SK-N-MC (cell line): ENCODE measurements around the gene TANGO6.
"Not testable (repeated sequence)": the region's sequence is repeated elsewhere in the genome, so short reads cannot be mapped to it uniquely, and the experiment has no call there.

Experiments used
- DNase-seq: peaks from one replicate; pipeline ENCODE4 v3.0.0-alpha.2; 2011; ENCODE audit warnings: low read depth, low spot score
- H3K27ac ChIP-seq: fragments of 200-600 bp; sonication (generic); 2 replicates; pipeline ENCODE4 v1.5.1; 2016; ENCODE audit warnings: mixed run types
- H3K36me3 ChIP-seq: fragments of 200-600 bp; sonication (generic); 2 replicates; pipeline ENCODE4 v1.6.1; 2017; ENCODE audit warnings: antibody characterized with exemption, low read length, mixed read lengths; ENCODE audit not compliant: insufficient read depth
- H3K4me3 ChIP-seq: fragments of 200-600 bp; sonication (generic); 2 replicates; pipeline ENCODE4 v1.5.1; 2016
- H3K9ac ChIP-seq: fragments of 200-600 bp; sonication (generic); 2 replicates; pipeline ENCODE4 v1.8.0; 2017; ENCODE audit warnings: mixed run types, mixed read lengths; ENCODE audit not compliant: insufficient read length
- H3K9me3 ChIP-seq: fragments of 200-600 bp; sonication (generic); 2 replicates; pipeline ENCODE4 v1.6.1; 2017; ENCODE audit warnings: low read depth, mild to moderate bottlenecking, antibody characterized with exemption, low read length, moderate library complexity, mixed read lengths
- EZH2 ChIP-seq: fragments of 200-600 bp; sonication (generic); IDR thresholded peaks from one replicate; pipeline ENCODE4 v1.6.1; 2017; ENCODE audit warnings: antibody characterized with exemption
- FOXP2 ChIP-seq: optimal IDR thresholded peaks from 2 replicates; pipeline ENCODE3; 2011; ENCODE audit warnings: mild to moderate bottlenecking, moderate library complexity; ENCODE audit not compliant: insufficient read depth; ENCODE audit errors: extremely low read length, control extremely low read depth
- POLR2AphosphoS5 ChIP-seq: IDR thresholded peaks from 2 replicates; pipeline ENCODE4 v1.6.1; 2012; ENCODE audit warnings: mild to moderate bottlenecking, low read depth, low read length, borderline replicate concordance

The TANGO6 gene

GRCh38 chr16:69116256-69116875 lies 273.0 kb downstream of the TANGO6 start:
- H3K36me3 ChIP-seq = peaks cover 20% of the 10 kb centered on the region; the same call in 1 of the 2 replicates
- no peak overlapping the region for H3K9ac ChIP-seq
- H3K9me3 ChIP-seq = no peaks in the 10 kb centered on the region
- DNase-seq = no peak
- H3K4me3 ChIP-seq = no peak overlapping the region
- TF ChIP-seq FOXP2 (no peak), POLR2AphosphoS5 (no peak), EZH2 (no peak)
- H3K27ac ChIP-seq = no peak overlapping the region

GRCh38 chr16:69116906-69117305 lies 273.6 kb downstream of the TANGO6 start:
- Histone ChIP-seq H3K9ac (no peak overlapping the region), H3K4me3 (no peak overlapping the region), H3K9me3 (no peaks in the 10 kb centered on the region), H3K36me3 (peaks cover 21% of the 10 kb centered on the region; the same call in 1 of the 2 replicates), H3K27ac (no peak overlapping the region)
- TF ChIP-seq EZH2 (no peak), FOXP2 (no peak), POLR2AphosphoS5 (no peak)
- DNase-seq = no peak

DNA sequence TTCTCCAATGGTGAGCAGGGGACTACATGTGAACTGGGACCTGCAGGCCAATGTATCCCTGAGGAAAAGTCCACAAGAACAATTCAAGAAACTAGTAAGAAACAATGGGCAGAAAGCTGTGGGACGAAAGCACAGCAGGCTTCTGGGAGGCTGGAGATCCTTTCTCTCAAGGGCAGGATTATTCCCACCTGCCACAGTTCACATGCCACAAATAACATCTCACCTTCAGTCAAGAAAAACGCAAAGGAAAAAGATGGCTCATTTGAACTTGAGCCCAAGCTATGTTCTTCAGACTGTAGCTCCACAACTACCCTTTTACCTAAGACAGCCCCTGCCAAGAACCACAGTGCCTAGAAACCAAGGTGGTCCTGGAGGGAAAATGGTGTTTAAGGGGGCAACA lies 275.1 kb downstream of the TANGO6 start:
- H3K4me3 ChIP-seq = no peak overlapping the region
- no peak overlapping the region for H3K27ac ChIP-seq
- no peaks in the 10 kb centered on the region for H3K9me3 ChIP-seq
- DNase-seq = no peak
- peaks cover 23% of the 10 kb centered on the region; the same call in 1 of the 2 replicates for H3K36me3 ChIP-seq
- H3K9ac ChIP-seq = no peak overlapping the region
- TF ChIP-seq EZH2 (no peak), FOXP2 (no peak), POLR2AphosphoS5 (no peak)

GRCh38 chr16:69118994-69119393 lies 275.7 kb downstream of the TANGO6 start:
- H3K36me3 ChIP-seq = peaks cover 23% of the 10 kb centered on the region; the same call in 1 of the 2 replicates
- TF ChIP-seq POLR2AphosphoS5 (no peak), FOXP2 (no peak), EZH2 (no peak)
- no peak for DNase-seq
- H3K9ac ChIP-seq = no peak overlapping the region
- no peak overlapping the region for H3K4me3 ChIP-seq
- H3K27ac ChIP-seq = no peak overlapping the region
- no peaks in the 10 kb centered on the region for H3K9me3 ChIP-seq

GRCh38 chr16:69119536-69119935 lies 276.2 kb downstream of the TANGO6 start:
- H3K36me3 ChIP-seq = peaks cover 23% of the 10 kb centered on the region; the same call in 1 of the 2 replicates
- TF ChIP-seq FOXP2 (no peak), EZH2 (no peak), POLR2AphosphoS5 (no peak)

GRCh38 chr16:69120096-69120664 lies 276.8 kb downstream of the TANGO6 start:
- TF ChIP-seq FOXP2 (no peak), EZH2 (no peak), POLR2AphosphoS5 (no peak)
- Histone ChIP-seq H3K9me3 (no peaks in the 10 kb centered on the region), H3K27ac (no peak overlapping the region), H3K36me3 (peaks cover 23% of the 10 kb centered on the region; the same call in 1 of the 2 replicates), H3K9ac (no peak overlapping the region), H3K4me3 (no peak overlapping the region)
- DNase-seq = no peak

More at GRCh38 chr16:69119536-69119935, 276.2 kb downstream of the TANGO6 start:
- Histone ChIP-seq H3K9ac (no peak overlapping the region), H3K27ac (no peak overlapping the region), H3K4me3 (no peak overlapping the region), H3K9me3 (no peaks in the 10 kb centered on the region)
- no peak for DNase-seq

- H3K4me3 ChIP-seq = no peak overlapping the region
- no peak overlapping the region for H3K9ac ChIP-seq
- peaks cover 23% of the 10 kb centered on the region; the same call in 1 of the 2 replicates for H3K36me3 ChIP-seq
- peak; percentile 16 for DNase-seq
- H3K27ac ChIP-seq = no peak overlapping the region
- TF ChIP-seq EZH2 (no peak), POLR2AphosphoS5 (no peak), FOXP2 (no peak)
- H3K9me3 ChIP-seq = no peaks in the 10 kb centered on the region
Observed at GRCh38 chr16:69123910-69124309, 280.6 kb downstream of the TANGO6 start.

DNA sequence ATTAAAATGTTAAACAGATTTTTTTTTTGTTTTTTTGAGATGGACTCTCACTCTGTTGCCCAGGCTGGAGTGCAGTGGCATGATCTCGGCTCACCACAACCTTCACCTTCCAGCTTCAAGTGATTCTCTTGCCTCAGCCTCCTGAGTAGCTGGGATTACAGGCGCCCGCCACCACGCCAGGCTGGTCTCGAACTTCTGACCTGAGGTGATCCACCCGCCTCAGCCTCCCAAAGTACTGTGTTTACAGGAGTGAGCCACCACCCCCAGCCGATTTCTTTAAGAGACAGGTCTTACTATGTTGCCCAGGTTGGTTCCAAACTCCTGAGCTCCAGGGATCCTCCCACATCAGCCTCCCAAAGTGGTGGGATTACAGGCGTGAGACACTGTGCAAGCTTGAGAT lies 281.1 kb downstream of the TANGO6 start:
- DNase-seq, H3K27ac ChIP-seq, H3K4me3 ChIP-seq, H3K9me3 ChIP-seq, H3K9ac ChIP-seq: not testable (repeated sequence)
- peaks cover 22% of the 10 kb centered on the region; the same call in 1 of the 2 replicates for H3K36me3 ChIP-seq

GRCh38 chr16:69124961-69125360 lies 281.6 kb downstream of the TANGO6 start:
- peaks cover 17% of the 10 kb centered on the region; the same call in 1 of the 2 replicates for H3K36me3 ChIP-seq
- not testable (repeated sequence) for DNase-seq, H3K4me3 ChIP-seq, H3K27ac ChIP-seq, H3K9ac ChIP-seq, H3K9me3 ChIP-seq
